Lower leg skin (tissue), 3 donors: ENCODE measurements around the gene PCED1B.

Experiments used
- POLR2A ChIP-seq, 2 donors: fragments of 450-650 bp; IDR thresholded peaks; one replicate each; pipeline ENCODE4 v1.6.1; 2016 to 2017; ENCODE audit warnings: antibody characterized with exemption in 2 of 2, mild to moderate bottlenecking in 1 of 2, moderate library complexity in 1 of 2
- TF ChIP-seq, protein P1 (sequence below), 3 donors: fragments of 450-650 bp; IDR thresholded peaks; one replicate each; pipeline ENCODE4 v1.5.1; 2016; ENCODE audit warnings: antibody characterized with exemption in 3 of 3, mild to moderate bottlenecking in 3 of 3, moderate library complexity in 2 of 3

- no peak for TF ChIP-seq POLR2A (IDR thresholded peaks at IDR 0.05)
- TF ChIP-seq, protein P1, sequence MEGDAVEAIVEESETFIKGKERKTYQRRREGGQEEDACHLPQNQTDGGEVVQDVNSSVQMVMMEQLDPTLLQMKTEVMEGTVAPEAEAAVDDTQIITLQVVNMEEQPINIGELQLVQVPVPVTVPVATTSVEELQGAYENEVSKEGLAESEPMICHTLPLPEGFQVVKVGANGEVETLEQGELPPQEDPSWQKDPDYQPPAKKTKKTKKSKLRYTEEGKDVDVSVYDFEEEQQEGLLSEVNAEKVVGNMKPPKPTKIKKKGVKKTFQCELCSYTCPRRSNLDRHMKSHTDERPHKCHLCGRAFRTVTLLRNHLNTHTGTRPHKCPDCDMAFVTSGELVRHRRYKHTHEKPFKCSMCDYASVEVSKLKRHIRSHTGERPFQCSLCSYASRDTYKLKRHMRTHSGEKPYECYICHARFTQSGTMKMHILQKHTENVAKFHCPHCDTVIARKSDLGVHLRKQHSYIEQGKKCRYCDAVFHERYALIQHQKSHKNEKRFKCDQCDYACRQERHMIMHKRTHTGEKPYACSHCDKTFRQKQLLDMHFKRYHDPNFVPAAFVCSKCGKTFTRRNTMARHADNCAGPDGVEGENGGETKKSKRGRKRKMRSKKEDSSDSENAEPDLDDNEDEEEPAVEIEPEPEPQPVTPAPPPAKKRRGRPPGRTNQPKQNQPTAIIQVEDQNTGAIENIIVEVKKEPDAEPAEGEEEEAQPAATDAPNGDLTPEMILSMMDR (IDR thresholded peaks at IDR 0.05) = no peak
Observed at GRCh38 chr12:47033789-47034555, 45.4 kb upstream of the PCED1B start.
